Kidney epithelial cell (primary cell): Measurements from ENCODE around the gene PROS1. TPM values are rescaled to one million over a fixed set of nuclear protein-coding genes. Genes with fewer than 3 reads are reported as not detected.

Experiments
- DNase-seq: peaks from one replicate; pipeline ENCODE4 v3.0.0-alpha.2; 2010; ENCODE audit warnings: low read depth
- H3K27me3 ChIP-seq: 2 replicates; pipeline ENCODE4 v1.6.0; 2011; ENCODE audit warnings: low read length; ENCODE audit not compliant: control insufficient read depth, insufficient read depth
- H3K36me3 ChIP-seq: 2 replicates; pipeline ENCODE4 v1.5.1; 2011; ENCODE audit warnings: low read length; ENCODE audit not compliant: control insufficient read depth, insufficient read depth
- H3K4me3 ChIP-seq: 2 replicates; pipeline ENCODE4 v1.5.1; 2011; ENCODE audit warnings: low read depth, mild to moderate bottlenecking, control low read depth, low read length
- total RNA-seq: library from RNA; depleted of rRNA; stranded (reverse); fragments of >200 nt; gene quantifications from 2 replicates; pipeline ENCODE4 v1.2.3, GENCODE V29; 2015
- TF ChIP-seq, protein P1 (sequence below): IDR thresholded peaks from 2 replicates; pipeline ENCODE4 v1.5.1; 2011; ENCODE audit warnings: mild to moderate bottlenecking, moderate library complexity, low read length, control low read depth, inconsistent platforms; ENCODE audit not compliant: insufficient read depth, poor library complexity, severe bottlenecking

Gene PROS1
- 14.1 and 15.1 TPM in 2 replicates for total RNA-seq

DNA sequence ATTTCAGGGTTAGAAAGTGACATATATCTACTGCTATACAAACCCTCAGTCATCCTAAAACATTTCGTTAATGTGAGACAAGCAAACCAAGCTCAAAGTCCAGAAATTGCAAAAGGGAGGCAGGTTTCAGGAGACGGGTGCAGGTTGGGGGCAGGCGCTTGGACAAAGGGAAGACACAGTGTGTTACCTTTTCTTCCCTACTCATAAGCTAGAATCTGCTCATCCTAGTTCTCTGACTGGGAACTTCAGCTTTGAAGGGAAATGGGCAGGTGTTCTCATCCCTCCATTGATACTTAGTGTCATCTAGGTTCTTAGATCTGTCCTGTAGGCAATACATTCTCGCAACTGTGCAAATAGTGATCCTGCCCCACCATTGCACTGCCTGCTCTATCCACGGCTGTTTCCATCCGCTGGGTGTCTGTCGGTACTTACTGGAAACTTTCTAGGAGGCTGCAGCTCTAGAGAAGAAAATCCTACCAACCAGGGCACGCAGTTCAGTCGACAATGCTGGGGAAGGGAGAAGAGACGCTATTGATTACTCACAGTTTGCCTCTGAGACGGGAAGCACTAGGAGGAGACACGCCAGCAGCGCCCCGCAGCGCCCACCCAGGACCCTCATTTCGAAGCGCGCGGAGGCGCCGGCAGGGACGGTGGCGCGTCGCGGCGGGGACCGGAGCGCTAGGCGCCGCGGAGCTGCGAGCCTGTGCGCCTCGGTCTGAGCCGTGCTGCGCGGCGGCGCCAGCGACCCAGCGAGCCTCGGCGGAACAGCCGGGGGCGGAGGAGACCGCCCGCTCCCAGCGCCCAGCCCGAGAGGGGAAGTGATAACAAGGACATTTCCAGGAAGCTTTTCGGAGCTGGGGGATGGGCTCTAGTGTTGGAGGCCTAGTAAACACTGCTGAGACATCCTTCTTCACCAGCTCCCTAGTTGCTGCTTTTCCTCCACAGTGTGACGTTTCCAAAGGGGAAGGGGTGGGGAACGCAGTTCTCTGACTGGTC, at the start of gene PROS1:
PROS1 (minus strand) TSS at position 766 of the 996 bp plus-strand sequence; CDS start at position 619, 147 bp downstream.
- peak; percentile 31 for DNase-seq
- H3K36me3 ChIP-seq: no peaks in the 10 kb centered on the region
- no peaks in the 10 kb centered on the region for H3K27me3 ChIP-seq
- peak within 1 kb of the TSS; percentile 61 for H3K4me3 ChIP-seq
- TF ChIP-seq, protein P1, sequence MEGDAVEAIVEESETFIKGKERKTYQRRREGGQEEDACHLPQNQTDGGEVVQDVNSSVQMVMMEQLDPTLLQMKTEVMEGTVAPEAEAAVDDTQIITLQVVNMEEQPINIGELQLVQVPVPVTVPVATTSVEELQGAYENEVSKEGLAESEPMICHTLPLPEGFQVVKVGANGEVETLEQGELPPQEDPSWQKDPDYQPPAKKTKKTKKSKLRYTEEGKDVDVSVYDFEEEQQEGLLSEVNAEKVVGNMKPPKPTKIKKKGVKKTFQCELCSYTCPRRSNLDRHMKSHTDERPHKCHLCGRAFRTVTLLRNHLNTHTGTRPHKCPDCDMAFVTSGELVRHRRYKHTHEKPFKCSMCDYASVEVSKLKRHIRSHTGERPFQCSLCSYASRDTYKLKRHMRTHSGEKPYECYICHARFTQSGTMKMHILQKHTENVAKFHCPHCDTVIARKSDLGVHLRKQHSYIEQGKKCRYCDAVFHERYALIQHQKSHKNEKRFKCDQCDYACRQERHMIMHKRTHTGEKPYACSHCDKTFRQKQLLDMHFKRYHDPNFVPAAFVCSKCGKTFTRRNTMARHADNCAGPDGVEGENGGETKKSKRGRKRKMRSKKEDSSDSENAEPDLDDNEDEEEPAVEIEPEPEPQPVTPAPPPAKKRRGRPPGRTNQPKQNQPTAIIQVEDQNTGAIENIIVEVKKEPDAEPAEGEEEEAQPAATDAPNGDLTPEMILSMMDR: no peak

DNA sequence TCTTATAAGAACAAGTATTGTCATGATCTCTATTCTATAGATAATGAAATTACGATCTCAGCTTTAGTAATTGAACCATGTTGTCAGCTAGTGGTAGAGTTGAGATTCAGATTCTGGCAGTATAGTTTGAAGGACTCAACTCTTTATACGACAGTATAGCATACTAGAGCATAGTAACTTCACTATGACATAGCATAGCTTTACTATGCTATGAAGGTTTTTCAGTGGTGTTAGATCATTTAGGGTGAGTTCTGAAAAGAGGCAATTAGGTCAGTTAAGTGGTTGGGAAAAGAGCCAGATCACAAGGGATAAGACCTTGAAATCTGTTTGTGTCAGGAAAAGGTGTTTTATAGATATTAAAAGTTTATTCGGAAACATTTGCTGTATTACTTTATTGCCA, 46.6 kb upstream of the PROS1 start:
- H3K36me3 ChIP-seq: peaks cover 1% of the 10 kb centered on the region
- no peak for DNase-seq
- TF ChIP-seq, protein P1: no peak
- H3K4me3 ChIP-seq: no peak overlapping the region
- no peaks in the 10 kb centered on the region for H3K27me3 ChIP-seq

DNA sequence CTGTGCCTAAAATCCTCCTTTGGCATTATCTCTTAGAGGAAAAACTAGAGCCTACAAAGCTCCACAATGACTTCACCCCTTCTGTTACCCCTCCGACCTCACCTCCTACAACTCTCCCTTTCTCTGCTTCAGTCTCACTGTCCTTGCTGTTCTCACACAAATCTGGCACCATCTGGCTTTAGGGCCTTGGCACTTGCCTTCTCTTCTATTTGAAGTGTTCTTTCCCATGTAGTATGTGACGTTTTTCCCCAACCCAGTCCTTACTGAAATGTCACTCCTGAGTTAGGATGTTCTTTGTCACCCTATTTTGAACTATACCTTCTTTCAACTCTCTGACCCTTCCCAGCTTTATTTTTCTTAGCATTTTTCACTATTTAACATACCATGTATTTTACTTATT, 46.0 kb upstream of the PROS1 start:
- DNase-seq: no peak
- peaks cover 1% of the 10 kb centered on the region for H3K36me3 ChIP-seq
- TF ChIP-seq, protein P1: no peak
- no peak overlapping the region for H3K4me3 ChIP-seq
- H3K27me3 ChIP-seq: no peaks in the 10 kb centered on the region

GRCh38 chr3:94015025-94015424, 41.3 kb upstream of the PROS1 start:
- TF ChIP-seq, protein P1: no peak
- DNase-seq: no peak

GRCh38 chr3:94012185-94012584, 38.5 kb upstream of the PROS1 start:
- Histone ChIP-seq H3K36me3 (no peaks in the 10 kb centered on the region), H3K4me3 (no peak overlapping the region), H3K27me3 (no peaks in the 10 kb centered on the region)
- no peak for DNase-seq
- TF ChIP-seq, protein P1: no peak

More at GRCh38 chr3:94015025-94015424, 41.3 kb upstream of the PROS1 start:
- Histone ChIP-seq H3K36me3 (peaks cover 1% of the 10 kb centered on the region), H3K27me3 (no peaks in the 10 kb centered on the region), H3K4me3 (no peak overlapping the region)
